Superior temporal gyrus (tissue), 1 donor: Measurements from ENCODE around the gene RPTOR.
A peak's percentile ranks its signal among the peaks of the same experiment; 100 is the strongest.

Source experiments
- DNase-seq: peaks from one replicate; pipeline ENCODE4 v3.0.0-alpha.2; 2016; ENCODE audit errors: extremely low spot score

Gene RPTOR

DNA sequence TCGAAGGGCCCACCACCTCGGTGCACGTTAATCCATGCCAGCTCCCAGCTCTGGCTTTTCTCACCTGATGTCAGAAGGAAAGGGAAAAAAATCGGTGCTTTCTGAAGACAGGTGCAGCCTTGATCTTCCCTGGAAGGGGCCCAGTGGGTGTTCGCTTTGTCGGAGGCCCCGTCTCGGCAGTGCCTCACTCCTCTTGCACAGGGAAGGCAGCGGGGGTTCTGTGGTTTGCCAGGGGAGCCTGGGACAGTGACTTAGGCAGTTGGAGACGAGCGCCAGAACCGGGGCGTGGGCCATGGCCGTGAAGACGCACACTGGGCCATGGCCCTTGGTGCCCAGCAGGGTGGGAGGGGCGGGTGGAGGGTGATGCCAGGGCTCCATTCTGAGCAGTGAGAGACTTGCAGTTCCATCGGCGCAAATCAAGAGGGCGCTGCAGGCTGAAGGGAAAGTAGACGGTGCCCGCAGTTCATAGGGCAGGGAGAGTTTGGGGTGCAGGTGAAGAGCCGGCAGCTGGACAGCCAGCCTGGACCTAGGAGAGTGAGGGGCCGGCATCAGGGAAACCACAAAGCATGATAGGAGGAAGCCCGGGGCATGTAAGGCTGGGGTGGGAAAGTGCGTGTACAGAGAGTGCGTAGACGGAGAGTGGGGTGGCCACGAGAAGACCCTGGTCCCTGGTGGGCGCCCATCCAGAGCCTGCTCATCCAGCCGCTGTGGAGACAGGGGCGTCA lies 345.7 kb downstream of the RPTOR start:
- no peak for DNase-seq

DNA sequence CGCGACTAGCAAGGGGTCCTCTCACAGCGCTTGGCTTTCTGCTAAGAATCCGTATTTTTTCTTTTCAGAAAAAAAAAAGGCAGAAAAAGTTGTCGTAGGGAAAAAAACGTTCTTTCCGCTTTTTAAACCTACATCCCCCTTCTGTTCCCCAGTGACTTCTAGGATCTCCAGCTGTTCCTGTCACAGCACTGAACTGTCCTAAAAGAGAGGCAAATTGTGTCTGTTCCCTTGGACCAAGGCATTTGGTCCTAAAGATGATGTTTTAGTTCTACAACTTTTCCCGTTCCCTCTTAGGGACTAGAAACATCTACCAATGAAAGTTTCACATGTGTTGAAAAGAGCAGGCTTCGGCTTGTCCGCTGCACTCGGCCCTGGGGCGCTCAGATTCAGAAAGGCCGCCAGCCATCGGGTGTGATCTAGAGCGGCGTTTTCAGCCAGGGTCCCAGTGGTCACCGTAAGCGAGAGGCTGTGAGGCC lies 346.3 kb downstream of the RPTOR start:
- DNase-seq: no peak

DNA sequence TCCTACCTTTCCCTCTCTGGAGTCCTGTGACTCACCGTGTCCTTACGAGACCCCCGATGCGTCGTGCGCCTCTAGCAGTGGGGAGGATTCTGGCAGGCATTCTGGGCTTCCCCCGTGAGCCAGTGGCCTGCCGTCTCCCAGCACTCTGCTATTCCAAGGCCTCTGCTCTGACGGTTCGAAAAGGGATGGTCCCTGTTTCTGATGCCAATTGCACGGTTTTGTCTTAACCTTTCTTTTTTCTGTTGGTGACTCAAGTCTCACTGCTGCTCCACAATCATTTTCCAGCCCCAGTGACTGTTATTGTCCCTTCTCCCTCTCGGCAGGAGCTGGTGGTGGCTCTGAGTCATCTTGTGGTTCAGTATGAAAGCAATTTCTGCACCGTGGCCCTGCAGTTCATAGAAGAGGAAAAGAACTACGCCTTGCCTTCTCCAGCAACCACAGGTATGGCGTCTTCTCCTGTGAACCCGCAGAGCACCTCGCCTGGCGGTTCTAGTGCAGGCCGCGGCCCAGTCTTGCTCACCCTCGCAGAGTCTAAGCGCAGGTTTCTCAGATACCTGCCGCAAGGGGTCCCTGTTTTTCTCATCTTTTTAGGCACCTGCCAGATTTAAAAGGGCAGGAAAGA lies 346.9 kb downstream of the RPTOR start:
- DNase-seq: no peak

DNA sequence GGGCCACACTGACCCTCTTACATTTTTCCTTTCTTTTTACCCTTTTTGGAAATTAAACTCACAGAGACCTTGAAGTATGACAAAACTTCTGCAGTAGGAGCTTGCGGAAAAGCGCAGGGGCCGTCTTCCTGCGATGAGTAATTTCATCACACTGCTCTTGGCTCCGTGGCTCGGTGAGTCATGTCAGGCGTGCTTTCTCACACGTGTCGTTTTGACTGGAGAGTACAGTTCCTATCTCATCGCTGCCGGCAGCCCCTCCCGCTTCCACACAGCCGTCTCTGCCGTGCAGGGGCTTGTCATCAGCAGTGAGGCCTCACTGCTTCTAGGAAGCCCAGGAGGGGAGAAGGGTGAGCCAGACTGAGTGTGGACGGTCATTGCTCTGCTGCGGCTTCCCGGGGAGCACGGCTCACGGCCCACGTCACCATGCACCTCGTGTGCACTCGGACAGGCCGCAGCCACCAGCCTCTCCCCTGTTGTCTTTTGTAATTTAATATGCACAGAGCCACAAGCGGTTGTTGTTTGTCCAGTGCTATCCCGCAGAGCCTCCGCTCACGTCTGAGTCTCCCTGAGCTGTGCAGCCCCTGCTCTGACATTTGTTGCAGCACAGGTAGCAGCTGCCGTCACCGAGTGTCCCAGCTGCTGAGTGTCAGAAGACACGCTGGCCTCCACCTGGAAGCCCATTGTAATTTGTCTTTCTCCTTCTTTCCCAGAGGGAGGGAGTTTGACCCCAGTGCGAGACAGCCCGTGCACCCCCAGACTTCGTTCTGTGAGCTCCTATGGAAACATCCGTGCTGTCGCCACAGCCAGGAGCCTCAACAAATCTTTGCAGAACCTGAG lies 347.6 kb downstream of the RPTOR start:
- peak; percentile 60 for DNase-seq

DNA sequence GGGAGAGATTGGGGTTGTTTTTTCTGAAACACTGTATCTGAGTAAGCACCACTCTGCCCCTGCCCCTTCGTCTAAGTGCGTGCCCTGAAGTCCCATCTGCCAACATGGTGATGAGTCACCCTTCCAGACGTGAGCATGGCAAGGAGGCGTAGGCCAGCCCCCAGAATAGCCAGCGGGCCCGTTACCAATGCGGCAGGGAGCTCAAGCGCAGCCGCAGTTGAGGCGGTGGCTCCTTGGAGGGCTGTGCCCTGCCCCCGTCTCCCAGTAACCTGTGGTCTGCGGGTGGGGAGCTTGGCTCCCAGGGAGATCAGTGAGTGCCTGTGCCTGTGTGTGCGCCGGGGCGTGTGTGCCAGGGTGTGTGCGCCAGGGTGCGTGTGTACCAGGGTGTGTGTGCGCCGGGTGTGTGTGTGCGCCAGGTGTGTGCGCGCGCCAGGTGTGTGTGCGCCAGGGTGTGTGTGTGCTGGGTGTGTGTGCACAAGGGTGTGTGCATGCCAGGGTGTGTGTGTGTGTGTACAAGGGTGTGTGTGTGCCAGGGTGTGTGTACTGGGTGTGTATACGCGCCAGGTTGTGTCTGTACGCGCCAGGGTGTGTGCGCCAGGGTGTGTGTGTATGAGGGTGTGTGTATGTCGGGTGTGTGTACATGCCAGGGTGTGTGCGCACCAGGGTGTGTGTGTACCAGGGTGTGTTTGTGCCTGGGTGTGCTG lies 348.4 kb downstream of the RPTOR start:
- DNase-seq: no peak

DNA sequence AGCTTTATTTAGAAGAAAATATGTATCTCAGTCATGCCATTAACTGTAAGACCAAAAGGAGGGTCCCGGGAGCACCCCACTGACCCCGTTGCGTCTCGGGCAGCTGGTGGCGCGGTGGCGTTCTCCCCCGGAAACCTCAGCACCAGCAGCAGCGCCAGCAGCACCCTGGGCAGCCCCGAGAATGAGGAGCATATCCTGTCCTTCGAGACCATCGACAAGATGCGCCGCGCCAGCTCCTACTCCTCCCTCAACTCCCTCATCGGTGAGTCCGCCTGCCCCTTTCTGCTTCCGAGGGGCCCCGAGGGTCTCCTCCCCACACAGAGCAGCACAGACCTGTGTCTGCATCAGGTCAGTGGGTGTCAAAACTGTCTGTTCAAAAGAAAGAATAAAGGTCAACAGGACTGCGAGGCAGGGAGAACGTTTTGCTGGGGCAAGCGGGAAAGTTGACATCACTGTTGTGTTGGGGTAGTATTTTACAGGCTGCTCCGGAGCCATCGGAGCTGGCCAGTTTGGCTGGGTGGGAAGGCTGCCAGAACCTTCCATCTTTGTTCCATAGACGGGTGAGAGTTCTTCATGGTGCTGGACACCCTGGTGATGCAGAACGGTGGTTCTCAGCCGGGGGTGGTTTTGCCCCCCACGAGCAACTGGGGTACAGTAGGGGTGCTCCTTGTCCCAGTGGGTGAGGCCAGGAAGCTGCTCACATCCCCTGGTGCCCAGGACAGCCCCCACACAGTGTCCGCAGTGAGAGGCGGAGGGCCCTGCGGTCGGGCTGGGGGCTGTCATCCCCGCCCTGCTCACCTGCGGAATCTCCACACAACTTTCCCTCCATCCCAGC lies 349.2 kb downstream of the RPTOR start:
- DNase-seq: no peak

DNA sequence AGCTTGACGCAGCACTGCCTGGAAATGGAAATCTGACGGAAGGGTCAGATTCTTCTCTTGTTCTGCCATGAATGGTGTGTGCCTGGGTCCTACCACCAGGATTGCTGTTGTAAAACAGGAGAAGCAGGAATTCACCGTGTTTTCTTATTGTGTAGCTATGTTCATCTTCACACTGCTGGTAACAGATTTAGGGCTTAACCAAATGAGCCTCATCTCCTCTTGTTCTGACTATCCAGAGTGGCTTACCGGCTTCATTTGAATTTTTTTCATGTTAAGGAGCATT lies 349.7 kb downstream of the RPTOR start:
- DNase-seq: no peak

DNA sequence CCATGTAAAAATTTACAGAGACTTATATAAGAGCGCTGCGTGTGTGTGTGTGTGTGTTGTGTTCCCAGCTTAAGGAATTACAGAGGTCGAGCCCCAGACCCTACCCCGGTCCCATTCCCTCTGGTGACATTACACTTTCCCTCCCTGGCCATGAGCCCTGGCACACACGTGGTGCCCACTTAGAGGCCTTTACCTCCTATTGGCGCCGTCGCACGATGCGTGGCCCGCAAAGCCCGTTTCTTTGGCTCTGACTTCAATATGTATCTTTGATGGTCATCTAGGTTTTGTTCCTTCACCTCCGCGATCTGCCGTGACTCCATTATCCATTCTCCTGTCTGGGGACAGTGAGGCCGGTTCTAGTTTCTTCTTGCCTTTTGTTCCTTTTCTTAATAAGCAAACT lies 350.1 kb downstream of the RPTOR start:
- no peak for DNase-seq

DNA sequence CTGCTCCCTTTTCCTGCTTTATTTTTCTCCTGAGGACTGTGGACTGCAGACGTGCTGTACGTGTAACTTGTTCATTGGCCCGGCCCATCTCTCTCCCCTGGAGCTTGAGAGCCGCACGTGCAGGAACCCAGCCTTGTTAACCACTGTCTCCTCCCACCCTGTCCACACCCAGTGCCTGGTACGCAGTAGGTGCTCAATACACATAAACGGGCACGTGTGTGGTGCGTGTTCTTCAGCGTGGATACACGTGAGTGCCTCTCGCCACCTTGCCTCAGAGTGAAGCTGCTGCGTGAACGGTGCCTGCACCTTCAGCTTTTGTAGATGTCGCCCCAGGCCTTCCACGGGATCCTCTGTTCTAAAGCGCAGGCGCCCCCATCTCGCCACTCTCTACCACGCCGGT lies 350.7 kb downstream of the RPTOR start:
- no peak for DNase-seq

DNA sequence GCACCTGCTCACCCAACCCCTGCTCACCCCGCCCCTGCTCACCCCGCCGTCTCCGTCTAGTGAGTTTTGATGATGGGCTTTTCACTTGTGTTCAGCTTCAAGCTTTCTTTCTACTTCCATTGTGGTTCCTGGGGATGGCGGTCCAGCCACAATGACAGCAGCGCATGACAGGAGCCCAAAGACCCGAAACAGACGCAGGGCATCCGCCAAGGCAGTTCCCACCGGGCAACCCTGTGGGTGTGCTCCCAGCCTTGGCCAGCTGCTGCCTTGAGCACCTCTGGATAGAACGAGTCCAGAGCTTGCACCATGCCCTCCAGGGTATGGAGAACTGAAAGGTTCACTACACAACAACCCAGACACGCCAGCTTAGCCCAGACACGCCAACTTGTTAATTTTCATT lies 354.1 kb downstream of the RPTOR start:
- DNase-seq: no peak

DNA sequence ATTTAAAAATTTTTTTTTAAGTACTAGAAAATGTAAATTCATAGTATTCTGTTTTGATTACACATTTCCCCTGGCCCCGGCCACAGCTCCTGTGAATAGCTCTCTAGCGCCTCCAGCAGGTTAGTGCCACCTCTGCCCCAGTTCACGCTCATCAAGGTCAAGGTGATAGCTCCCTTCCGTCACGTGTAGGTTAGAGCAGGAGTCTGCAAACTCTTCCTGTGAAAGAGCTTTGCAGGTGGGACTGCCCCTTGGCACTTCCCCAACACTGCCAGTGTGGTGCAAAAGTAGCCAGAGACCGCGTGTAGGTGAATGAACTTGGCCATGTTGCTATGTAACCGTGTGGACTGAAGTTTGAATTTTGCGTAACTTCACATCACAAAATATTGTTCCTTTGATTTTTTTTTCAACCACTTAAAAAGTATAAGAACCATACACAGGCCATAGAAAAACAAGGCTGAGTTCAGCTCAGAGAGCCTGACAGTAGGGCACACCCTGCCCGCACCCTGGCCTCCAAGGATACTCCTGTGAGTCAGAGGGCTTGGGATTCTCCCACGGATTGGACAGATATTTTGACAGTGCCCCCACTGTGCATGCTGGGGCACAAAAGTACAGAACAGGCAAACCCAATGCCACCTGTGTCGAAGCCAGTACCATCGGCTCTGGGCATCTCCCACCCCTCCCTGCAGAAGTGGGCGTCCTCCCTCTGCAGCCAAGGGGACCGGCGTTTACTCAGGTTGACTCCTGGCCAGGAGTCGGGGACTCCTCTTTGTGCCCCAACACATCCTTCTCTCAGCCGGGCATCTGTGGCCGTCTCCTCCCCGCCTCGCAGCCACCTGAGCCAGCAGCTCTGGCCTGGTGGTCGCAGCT lies 355.0 kb downstream of the RPTOR start:
- DNase-seq: no peak

DNA sequence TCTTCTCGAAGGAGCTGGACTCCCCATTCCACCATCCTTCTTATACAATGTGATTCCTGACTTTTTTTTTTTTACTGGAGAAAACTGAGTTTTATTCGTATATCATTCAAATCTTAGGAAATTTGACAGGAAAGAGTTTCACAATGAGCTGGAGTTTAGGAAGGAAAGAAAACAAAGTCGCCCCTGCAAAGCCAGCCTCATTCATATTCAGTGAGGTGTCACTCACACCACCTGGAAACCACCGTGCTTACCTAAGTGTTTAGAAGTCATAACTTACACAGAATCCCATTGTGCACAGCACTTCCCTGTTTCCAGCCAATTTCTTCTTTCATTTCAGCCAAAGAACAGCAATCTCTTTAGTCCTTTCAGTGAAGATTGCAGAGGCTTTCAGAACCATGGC lies 356.7 kb downstream of the RPTOR start:
- DNase-seq: no peak

DNA sequence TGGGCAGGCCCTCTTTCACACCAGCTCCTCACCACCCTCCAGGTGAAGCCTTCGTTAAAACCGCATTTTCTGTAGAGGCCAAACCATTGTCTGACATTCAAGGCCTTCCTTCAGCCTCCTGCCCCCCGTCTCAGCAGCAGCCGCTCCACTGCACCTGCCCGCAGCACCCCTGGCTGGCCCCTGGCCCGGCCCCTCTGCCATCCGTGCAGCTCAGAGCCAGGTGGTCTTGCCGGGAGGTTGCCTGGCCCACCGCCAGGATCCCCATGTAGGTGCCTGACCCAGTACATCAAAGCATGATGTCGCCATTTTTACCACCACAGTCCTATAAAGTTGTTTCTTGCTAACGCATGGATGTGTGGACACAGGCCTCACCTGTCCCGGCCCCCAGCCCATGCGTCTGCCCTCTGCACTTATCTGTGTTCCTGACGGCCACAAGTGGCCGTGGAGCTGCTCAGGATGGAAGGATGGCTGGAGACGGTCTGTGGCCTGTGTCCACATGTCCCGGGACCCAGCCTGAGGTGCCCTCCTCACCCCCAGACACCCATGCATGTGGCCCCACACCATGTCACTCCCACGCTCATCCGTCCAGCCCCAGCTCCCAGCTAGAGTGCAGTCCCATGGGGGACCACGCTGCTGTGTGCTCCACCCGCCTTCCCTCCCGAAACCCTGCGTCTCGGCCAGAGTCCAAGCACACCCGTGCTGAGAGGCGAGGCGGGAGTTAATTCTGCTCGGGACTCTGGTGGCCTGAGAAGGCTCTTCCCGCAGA lies 357.7 kb downstream of the RPTOR start:
- no peak for DNase-seq

DNA sequence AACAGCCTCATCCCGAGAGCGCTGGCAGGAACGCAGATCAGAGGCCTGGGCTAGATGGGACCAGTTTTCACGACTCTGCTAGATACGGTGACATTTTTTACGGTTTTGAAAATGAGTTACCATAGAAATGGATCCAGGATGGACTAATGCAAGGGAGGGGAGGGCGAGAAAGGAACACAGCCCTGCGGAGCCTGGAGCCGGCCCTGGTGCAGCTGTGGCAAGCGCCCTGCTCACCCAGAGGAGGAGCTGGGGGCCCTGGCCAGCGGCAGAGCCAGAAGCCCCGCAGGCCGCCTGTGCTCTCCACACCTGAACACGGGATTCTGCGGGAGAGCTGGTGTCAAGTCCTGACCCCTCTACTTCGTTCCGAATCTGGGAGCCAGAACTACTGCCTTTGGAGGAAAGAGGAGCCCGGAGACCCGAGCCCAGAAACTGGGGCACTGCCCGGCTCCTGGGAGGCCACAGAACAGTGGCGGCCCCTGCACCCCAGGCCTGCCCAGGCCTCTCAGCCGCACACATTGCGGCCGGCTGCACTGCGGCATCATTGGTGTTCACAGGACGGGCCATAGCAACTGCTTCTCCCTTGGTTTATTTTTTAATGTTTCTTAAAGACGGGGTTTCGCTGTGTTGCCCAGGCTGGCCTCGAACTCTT lies 358.4 kb downstream of the RPTOR start:
- DNase-seq: no peak

DNA sequence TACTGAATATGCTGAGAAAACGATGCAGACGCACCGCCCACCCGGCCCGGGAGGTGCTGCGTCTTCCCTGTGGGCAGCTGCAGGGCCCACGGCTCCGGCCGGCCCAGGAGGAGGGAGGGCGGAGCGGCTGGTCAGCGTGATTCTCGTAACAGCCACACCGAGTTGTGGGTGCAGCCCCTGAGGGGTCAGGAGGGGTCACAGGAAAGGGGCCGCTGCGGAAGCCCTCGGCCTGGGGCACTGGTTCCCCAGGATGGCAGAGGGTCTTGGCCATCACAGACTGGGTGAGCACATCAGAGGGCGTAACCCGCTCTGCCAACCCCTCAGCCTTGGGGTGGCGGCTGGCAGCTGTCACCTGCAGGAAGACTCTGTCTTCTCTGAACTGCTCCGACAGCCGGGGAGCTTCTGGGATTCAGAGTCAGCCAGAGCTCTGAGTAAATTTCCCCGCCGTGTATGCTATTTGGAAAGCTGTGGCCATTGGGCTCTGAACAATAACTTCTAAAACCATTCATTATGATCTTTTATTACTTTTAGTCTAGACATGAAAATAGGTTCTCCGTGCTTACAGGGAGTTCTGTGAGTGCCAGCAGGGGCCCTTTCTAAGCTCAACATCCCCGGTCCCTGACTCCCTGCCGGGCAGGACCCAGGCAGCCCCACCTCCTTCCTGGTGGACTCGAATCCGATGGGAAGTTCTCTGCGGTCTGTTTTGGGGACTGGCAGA lies 359.6 kb downstream of the RPTOR start:
- DNase-seq: no peak

DNA sequence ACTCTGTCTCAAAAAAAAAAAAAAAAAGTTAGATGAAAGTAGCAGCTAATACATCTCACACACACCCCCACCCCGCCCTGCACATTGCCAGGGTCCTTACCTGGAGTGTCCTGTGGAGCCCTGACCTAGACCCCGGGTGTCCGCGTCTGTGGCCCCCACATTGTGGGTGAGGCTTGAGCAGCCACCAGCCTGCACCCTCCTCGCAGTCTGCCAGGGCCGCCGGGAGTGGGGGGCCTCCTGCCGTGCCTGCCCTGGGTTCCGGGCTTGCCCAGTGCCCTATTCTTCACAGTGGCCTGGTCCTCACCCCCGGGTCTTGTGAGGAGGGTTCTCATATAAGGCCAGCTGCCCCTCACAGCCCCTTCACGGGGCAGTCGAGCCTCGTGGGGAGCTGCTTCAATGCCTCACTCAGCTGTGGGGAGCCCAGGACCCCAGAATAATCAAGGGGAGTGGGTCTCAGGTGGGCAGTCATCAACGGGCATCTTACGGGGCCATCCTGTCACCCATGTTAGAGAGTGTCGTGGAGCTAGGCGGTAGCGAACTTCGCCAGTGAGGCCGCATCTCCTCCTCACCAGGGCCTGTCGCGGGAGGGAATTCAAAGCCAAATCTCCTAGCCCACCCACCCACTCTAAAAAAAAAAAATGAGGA lies 361.1 kb downstream of the RPTOR start:
- no peak for DNase-seq

DNA sequence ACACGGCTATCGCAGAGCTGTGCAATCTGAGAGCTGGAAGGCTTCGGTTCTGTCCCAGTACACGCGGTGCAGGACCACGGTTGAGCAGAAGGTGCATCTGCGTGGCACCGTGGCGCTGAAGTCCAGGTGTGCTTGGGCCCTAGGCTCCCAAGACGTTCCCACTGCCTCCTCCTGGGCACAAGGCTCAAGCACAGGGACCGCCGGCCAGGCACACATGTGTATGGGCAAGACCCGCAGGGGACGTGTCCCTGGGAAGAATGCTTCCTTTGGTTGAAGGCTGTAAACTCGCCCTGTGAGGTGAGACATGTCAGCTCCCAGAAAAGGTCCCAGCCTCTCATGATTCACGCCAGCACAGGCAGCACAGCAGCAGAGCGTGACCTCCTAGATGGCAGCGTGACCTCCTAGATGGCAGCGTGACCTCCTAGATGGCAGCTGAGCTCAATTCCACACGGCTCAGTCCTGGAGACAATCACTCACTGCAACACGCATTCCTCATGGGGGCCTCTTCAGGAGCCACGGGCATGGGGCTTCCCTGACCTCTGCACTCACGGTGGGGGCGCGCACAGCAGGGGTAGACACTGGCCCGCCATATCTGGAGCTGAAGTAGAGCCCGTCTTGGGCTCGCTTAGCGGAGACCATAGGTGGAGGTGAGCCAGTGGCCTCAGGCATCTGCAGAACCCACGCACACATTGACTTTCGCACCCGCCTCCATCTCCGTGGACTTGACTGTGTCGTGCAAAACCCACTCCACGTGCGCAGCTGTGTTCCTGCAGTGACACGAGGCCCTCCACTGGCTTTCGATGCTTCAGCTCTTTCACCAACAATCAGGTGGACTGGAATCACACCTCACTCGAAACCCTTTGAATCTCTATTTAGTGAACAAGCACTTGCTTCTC lies 362.0 kb downstream of the RPTOR start:
- no peak for DNase-seq
